Hepatic stellate cell (primary cell): ENCODE data around the gene DNAL1.
"Not testable (repeated sequence)": the region's sequence is repeated elsewhere in the genome, so short reads cannot be mapped to it uniquely, and the experiment has no call there.

Source experiments
- DNase-seq: peaks from one replicate; pipeline ENCODE4 v3.0.0; 2011; ENCODE audit warnings: low spot score

The DNAL1 gene

GRCh38 chr14:73640796-73641365 is 3.9 kb upstream of the DNAL1 start:
- DNase-seq, result no peak

- DNase-seq, result no peak
These were observed 443 bp downstream of the DNAL1 start for GRCh38 chr14:73645248-73645610.

GRCh38 chr14:73651005-73651404 is 6.2 kb downstream of the DNAL1 start:
- no peak for DNase-seq

- no peak for DNase-seq
These were observed 11.1 kb downstream of the DNAL1 start for GRCh38 chr14:73655851-73656250.

- DNase-seq, result not testable (repeated sequence)
These were observed 14.4 kb downstream of the DNAL1 start for GRCh38 chr14:73659202-73659601.

GRCh38 chr14:73660511-73660910 is 15.7 kb downstream of the DNAL1 start:
- no peak for DNase-seq

- DNase-seq, result no peak
These were observed 17.1 kb downstream of the DNAL1 start for GRCh38 chr14:73661872-73662271.

- DNase-seq, result peak; percentile 63
These were observed 17.7 kb downstream of the DNAL1 start for GRCh38 chr14:73662487-73662943.

- DNase-seq, result no peak
These were observed 18.9 kb downstream of the DNAL1 start for GRCh38 chr14:73663548-73664212.

- DNase-seq, result no peak
These were observed 20.3 kb downstream of the DNAL1 start for GRCh38 chr14:73665130-73665529.

- no peak for DNase-seq
These were observed 21.8 kb downstream of the DNAL1 start for GRCh38 chr14:73666583-73666982.

GRCh38 chr14:73667854-73668253 is 23.1 kb downstream of the DNAL1 start:
- no peak for DNase-seq

GRCh38 chr14:73674986-73675385 is 30.2 kb downstream of the DNAL1 start:
- no peak for DNase-seq

- no peak for DNase-seq
These were observed 33.9 kb downstream of the DNAL1 start for GRCh38 chr14:73678698-73679097.

- no peak for DNase-seq
These were observed 36.0 kb downstream of the DNAL1 start for GRCh38 chr14:73680821-73681220.

- no peak for DNase-seq
These were observed 39.8 kb downstream of the DNAL1 start for GRCh38 chr14:73684627-73685026.

GRCh38 chr14:73685328-73685727 is 40.5 kb downstream of the DNAL1 start:
- DNase-seq, result no peak

- DNase-seq, result no peak
These were observed 42.1 kb downstream of the DNAL1 start for GRCh38 chr14:73686901-73687300.

GRCh38 chr14:73694083-73694482 is 49.3 kb downstream of the DNAL1 start:
- no peak for DNase-seq

- DNase-seq, result no peak
These were observed 50.3 kb downstream of the DNAL1 start for GRCh38 chr14:73695082-73695481.

- no peak for DNase-seq
These were observed 51.2 kb downstream of the DNAL1 start for GRCh38 chr14:73695997-73696396.

- DNase-seq, result peak; percentile 64
These were observed 51.9 kb downstream of the DNAL1 start for GRCh38 chr14:73696466-73697400.

- no peak for DNase-seq
These were observed 55.5 kb downstream of the DNAL1 start for GRCh38 chr14:73700325-73700724.
